Suppressor macrophage treated with lipopolysaccharide for 4 hours (primary cell): ENCODE measurements around the gene CDH20.

Source experiments
- DNase-seq: peaks from one replicate; pipeline ENCODE4 v3.0.0-alpha.2; 2020

Gene CDH20

DNA sequence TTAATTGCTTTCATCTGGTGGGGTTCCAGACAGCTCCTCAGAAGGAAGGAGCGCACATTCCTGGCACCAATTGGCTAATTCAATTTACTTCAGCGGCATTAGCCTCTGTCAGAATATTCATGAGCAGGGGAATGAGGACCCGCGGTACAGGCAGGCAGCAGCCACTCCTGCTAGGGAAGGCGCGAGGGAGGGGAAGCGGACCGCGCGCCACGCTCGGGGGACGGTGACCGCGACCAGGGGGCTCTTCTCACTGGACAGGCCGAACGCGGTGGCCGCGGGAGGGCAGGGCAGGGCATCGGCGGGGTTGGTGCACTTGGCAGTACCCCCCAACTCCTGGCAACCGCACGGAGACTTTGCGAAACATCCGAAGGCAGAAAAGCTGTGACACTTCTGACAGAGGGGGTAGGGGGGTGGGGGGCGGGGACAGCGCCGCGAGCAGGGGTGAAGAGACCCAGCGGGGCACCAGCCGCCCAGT lies at the start of gene CDH20:
Gene CDH20, plus strand, starts transcription at position 160 of the 475 bp plus-strand sequence.
- DNase-seq = no peak

DNA sequence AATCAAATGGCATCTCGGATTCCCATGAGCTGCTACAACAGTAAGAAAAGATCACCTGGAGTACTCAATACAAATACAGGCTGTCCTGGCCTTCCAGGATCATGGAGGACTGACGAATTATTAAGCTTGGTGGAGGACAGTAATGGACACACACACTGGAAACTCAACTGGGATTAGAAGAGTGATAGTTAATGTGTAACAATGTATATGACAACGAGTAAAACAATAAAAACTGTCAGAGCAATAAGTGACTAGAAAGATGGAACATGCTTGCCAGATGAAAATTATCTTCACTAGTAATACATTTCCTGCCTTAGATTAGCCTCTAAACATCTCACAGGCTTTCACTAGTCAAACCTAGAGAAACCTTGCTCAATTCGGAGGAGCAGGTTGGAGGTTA lies 49.2 kb upstream of the CDH20 start:
- DNase-seq = no peak

DNA sequence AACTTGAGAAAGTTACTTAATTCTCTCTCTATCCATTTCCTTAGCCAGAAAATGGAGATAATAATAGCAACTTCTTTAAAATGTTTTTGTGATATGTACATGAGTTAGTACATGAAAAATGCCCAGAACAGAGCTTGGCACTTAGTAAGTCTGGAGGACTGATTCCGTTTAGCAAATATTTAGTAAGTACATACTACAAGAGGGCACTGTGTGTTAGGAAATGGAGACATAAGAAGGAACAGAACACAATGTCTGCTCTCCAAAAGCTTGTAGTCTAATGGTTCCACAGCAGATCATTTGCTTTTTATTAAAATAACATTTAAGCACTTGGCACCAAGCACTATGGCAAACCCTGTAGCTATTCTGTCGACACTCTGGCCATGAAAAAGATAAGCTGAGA lies 47.5 kb upstream of the CDH20 start:
- DNase-seq = no peak

DNA sequence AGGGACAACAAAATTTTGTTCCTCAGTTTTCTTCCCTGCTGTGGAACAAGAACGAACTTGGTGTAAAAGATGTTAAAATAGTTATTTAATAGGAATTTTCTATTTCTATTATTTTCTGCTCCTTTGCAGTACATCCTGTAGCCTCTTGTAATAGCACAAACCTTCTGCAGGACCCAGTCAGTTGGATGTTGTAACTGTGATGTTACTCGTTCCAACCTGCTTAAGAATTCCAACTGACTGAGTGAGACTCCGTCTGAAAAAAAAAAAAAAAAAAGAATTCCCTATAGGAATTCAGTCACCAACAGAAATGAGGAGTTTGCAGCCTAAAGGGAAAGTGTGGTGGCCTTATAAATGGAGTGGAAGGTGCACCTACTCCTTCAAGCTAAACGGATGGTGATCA lies 46.4 kb upstream of the CDH20 start:
- no peak for DNase-seq

DNA sequence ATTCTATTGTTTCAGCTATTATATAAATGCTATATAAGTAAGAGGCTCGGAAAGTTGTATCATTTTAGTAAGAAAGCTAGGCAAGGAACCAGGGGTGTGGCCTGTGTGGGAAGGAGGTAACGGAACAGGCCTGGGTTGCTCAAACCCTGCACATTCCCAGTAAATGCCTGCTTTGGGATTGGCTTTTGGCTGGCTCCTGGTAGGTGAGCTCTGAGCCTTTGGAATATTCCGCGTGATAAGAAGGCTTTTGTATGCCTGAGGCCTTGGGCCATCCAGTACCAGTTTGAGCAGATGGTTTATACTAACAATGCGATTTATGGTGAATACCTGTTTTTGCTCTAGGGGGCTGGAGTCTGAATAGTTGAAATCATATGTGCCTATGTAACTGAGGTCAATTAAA lies 42.6 kb upstream of the CDH20 start:
- no peak for DNase-seq

DNA sequence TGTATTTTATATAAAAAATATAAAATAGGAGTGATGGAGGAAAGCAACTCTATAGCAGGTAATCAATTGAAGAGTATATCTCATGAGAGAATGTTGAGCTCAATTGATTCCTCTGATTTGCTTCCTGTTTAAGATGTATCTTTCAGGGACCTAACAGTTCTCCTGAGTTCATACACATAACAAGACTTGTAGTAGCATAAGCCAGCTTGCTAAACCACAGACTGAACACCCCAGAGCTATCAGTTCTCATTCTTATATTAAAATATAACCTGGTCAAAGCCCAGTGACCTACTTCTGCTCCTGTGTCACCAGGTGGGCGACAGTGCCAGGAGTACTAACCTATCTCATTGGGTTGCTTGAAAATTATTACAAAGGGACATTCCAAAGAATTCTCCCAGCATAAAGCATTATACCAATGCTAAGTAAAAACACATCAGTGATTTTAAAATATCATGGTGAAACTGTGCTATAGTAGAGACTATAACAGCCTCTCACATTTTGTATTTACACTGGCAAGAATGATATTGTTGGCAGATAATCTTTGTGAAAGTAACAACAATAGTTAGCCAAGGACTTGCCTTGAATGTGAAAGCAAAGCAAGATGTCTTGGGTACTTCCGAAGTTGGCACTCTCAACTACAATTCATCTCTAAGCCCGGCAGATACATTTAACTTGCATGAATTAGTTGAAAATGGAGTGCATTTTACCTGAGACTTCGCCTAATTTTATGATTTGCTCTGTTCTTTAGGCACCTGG lies 40.8 kb upstream of the CDH20 start:
- no peak for DNase-seq

DNA sequence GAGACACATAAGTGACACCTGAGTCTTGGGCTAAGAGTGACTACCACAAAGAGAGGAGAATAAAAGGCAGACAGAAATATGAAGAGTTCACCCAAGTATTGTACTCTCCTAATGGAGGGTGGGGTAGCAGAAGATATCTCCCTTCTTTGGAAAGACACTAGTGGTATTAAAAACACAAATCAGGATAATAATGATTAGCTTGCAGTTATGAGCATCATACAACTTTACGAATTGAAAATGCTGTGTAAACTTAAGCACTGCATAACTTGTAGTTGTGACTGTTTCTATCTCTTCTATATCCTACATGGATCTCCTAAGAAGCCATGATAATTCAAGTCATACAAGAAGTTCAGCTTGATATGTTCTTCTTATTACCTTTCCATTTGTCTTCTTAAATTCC lies 38.1 kb upstream of the CDH20 start:
- no peak for DNase-seq

DNA sequence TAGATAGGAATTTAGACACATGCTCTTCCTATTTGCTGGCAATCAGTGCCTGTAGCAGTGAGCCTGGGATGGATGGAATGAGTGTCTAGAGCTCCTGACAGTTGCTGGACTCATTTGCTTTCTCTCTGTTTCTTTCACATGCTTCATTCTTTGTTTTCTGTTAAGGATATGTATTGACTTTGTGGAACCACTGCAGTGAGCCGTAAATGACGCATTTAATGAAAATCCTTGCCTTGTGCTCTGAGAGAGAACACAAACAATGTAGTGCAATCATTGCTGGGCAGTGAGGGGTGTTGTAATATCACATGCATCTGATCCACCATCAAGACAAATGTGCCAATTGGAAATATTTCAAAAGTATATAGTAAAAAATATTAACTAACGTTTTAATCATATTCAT lies 25.2 kb upstream of the CDH20 start:
- DNase-seq = no peak

DNA sequence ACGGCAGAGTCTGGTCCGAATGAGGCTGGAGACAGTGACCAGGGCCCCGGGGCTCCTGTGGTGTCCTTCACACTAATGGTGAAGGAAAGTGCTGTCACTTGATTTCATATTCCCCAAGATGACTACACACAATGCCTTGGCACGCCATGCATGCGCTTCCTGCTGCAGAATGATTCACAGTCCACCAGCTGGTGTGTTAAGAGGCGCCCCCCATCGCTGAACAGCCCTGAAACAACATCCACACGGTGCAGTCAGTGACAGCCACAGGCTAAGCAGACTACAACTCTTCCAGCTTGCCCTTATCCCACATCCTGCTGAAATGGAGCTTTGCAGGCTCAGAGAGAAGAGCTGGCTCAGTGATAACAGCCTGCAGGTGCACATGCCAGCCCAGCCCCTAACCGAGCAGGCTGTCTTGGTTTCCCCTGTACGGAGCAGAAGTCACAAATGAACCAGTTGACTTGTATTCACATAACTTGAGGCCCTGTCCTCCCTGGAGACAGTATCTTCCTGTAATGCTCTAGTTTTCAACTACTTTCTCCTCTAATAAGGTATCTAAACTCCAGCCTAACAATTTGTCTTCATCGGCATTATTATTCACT lies 24.3 kb upstream of the CDH20 start:
- no peak for DNase-seq

DNA sequence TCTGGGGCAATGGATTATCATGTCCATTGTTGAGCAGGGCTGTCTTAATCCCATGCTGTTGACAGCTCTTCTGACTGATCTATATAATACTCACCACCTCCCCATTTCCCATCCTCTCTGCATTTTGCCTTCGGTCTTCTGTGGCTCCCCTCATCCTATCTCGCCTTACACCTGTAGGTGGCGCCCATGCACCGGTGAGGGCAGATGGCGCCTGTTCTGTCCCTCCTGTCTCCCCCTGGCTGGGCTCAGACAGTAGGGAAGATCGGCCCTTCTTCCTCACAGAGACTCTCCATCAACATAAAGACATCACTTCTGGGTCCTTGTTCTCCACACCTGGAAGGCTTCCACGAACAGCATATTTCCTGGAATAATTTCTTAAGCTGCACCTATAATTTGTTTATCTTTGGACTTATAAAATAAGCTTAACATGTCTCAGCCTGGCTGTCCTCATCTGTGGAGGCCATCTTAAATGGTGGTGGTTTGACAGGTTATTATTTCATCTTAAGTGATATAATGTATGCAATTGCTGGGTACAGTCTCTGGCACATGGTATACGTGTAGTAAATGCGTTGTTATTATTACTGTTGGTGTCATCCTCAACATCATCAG lies 10.9 kb upstream of the CDH20 start:
- peak; percentile 49 for DNase-seq

DNA sequence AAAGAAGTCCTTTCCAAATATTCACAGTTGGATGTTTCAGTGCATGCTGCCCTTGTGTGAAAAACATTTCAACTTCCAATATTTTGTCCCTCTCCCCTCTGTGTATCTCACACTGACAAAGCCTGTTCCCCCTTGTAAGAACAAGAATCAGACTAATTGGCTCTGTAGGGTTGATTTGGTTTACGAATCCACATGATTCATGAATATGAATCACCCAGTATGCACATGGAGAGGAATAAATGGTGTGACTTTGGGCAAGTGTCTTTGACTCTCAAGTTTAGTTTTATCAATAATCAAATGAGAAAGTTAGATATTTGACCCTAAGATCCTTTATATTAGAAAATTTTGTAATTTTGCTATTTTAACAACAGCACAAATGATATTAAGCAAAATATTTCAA lies 9.3 kb upstream of the CDH20 start:
- no peak for DNase-seq

DNA sequence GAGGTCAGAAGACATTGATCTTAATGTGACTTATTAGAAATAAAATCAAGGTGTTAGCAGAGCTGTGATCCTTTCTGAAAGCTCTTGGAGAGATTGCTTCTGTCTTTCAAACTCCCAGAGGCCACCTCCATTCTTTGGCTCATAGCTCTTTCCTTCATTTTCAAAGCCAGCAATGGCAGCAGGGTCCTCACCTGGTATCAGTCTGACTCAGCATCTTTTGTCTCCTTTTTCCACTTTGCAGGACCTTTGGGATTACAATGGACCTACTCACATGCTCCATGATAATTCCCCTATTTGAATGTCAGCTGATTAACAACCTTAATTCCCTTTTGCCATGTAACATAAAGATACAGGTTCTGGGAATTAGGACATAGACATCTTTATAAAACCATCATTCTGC lies 6.8 kb upstream of the CDH20 start:
- no peak for DNase-seq

DNA sequence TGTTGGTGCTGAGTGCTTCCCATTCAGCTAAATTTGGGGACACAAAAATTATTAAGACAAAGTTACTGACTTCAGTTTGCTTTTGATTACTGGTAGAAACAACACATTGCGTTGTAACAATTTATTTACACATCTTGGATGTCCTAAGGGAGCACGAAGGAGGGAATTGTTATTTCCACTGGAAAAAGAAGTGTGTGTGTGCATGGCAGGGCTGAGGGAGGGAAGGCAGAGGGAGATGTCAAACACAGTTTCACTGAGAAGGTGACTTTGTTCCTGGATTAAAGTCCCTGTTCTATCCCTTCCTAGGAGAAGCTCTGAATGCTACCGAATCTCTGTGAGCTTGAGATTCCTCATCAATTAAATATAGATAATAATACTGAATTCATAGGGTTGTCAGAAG lies 3.8 kb upstream of the CDH20 start:
- DNase-seq = no peak

DNA sequence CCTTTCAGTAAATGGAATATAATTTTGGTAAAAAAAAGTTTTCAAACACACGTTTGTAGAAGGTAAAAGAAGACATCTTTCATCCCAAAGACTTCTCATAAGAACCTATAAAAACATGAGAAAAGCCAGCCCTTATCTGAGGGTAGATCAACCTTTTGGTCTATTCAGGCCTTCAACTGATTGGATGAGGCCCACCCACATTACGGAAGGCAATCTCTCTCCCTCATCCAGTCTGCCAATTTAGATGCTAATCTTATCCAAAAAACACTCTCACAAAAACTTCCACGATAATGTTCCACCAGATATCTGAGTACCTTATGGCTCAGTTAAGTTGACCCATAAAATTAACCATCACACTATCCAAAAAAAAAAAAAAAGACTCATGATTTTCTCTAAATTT lies 2.2 kb upstream of the CDH20 start:
- no peak for DNase-seq

DNA sequence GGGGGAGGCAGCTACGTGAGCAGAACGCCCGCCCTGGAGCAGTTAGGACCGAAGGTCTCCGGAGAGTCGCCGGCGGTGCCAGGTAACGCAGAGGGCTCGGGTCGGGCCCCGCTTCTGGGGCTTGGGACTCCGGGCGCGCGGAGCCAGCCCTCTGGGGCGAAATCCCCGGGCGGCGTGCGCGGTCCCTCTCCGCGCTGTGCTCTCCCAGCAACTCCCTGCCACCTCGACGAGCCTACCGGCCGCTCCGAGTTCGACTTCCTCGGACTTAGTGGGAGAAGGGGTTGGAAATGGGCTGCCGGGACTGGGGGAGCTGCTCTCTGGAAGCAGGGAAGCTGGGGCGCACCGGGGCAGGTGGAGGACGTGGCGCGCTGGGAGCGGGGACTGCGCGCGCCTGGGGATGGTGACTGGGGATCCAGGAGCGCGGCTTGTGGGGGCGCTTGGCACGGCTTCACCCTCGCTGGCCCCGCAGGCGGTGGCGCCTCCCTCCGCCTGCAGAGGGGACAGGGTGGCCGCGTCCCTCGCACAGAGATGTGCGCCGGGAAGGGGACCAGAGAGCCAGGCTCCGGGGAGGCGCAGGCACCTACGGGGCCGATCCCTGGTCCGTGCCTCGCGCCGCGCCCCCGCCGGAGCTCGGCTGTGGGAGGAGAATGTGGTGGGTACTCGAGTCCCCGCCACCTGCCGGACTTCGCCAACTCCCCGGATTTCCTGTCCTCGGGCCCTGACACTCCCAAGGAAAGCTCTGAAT lies 688 bp downstream of the CDH20 start:
- no peak for DNase-seq

DNA sequence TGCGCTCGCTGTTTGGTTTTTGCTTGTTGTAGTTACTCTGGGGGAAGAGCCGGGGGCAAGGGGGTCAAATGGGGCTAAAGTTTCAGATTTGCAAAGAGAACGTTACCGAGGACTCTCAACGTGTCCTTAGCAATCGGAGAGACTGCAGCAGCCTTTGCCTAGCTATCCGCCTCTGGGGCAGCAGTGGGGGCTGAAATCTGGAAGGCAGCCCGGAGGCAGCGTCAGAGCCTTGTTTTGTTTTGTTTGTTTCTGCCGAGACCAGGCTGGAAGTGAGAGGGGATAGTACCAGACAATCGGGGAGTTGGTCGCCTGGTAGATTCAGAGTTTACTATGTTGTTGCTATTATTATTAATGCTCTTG lies 1.2 kb downstream of the CDH20 start:
- DNase-seq = no peak

DNA sequence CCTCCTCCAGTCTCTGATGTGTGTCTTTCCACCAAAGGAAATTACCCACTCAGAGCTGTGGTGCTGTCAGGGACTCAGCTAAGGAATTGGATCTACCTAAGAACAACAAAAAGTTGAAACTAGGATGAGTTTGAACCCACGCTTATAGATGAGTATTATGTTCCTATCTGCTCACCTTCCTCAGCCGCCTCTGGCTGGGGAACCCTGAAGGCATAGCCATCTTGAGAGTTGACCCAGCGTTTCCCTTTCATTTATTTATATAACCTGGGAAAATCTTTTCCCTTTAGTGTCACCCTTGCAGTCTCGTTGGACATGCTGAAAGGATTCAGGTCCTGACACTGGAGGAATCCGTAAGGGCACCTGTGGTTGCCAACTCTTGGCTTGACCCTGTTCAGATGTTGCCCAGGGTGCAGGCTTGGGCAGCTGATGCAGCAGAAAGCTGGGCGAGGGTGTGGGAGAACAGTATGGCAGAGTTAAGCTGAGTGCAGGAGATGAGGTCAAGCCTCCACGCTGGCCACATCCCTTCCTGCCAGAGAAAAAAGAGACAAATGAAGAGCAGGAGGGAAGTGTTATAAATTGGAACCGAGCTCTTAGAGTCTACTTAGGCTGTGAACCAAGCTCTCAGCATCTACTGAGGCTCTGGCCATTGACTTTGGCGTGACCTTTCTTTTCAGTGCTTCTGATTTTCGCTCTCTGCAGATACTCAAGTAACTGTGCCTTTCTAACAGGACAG lies 1.9 kb downstream of the CDH20 start:
- no peak for DNase-seq

DNA sequence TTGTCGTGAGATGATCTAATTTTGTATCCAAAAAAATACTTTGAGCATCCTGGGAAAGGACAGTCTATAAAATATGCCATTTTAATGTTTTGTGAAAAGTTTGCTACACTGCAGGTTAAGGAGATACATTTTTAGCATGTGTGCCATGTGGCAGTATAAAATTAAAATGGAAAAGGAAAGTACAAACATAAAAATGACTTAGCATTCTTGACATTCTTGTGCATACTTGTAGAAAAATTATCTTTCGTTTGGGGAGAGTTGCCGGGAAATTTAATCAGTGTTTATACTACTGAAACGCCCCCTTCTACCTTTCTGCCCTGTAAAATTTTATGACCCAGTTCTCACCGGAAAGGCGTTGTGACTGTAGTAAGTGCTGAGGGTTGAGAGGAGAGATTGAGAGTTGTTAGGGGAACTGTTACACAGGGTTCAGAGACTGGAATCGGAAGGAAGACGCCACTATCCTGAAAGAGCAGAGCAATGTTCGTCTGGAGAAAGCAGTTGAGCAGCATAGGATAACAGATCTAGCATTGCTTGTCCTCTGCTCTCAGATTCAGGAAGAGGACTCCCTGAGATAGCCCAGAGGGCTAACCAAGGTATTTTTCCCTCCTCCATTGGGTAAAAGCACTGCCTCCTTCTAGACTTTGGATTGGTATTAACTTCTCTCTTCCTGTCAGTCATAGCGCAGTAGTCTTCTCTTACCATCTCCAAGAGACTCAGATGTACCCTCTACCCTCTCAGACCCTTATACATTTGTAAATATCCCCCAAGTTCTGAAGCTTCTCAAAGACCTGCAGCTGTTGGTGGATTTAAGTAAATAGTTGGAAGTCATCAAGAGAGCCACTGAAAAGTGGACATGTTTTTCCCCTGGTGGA lies 2.7 kb downstream of the CDH20 start:
- no peak for DNase-seq

DNA sequence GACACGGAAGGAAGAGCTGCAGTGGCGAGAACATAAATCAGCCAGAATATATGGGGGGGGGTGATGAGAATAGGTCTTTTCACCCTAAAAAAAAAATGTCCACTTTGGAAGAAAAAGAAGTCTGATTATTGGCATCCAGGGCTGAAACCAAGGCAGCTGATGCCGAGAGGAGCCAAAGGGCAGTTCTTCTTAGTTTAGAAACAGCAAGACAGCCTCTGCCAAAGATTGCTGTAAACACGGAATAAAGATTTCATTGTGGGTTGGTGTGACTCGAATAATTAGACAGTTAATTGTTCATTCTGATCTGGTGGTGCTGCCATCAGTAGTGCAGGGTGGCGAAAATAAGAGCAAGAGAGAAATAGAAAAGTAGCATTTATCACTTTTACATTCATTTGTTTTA lies 3.5 kb downstream of the CDH20 start:
- no peak for DNase-seq

DNA sequence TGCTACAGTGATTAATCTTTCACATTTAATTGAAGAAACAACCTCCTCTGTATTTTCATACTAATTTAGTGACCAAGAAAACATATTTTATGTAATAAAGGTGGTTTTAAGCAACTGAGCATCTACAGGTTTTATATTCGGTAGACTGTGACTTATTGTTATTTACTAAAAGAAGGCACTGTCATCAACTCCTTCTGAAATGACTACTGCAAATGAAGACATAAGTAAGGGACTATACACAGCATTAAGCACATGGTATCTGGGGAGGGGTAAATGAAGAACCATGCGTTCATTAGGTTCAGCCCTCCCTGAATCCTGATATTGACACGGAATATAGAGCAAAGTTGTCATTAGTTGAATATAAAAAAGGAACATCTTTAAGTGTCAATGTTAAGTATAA lies 4.3 kb downstream of the CDH20 start:
- DNase-seq = no peak

DNA sequence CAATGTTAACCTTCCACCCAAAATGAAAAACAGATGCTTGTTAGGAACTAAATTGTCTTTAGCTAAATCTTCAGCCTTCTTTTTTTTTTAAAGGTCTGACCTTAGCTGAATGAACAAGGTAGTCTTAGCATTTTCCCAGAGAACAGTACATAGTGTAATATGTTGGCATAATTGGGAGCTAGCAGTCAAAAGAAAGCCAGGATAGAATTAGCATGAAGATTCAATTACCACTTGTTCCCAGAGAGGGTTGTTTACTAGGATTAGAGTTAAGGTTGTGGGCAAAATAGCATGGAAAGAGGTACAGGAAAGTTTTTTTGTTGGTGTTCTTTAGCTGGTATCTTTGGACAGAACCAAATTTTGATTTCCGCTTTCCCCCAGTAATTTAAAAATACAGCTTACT lies 6.9 kb downstream of the CDH20 start:
- DNase-seq = no peak

DNA sequence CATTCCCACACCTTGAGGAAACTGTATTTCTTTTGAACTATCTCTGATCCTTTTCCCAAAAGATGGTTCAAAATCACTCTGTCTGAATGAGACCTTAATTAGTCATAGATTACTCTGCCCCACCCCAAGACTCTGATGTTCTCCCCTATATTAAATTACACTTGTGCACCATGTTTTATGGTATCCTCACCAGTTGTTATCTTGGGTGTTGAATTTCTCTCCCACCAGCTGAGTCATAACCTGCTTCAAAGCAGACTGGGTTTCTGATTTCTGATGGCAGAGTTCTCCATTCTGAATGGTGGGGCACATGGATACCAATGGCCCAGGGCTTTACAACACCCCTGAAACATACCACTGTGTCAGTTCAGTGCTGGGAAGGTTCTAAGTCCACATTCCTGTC lies 15.0 kb downstream of the CDH20 start:
- DNase-seq = no peak
